ENCODE results near the gene NPB. TPM values are rescaled to one million over a fixed set of nuclear protein-coding genes. Genes with fewer than 3 reads are reported as not detected.

The NPB gene
- total RNA-seq, 1 donor from 2014 or later = 4.7 TPM

- H3K4me3 ChIP-seq = no peak overlapping the region
- H3K27ac ChIP-seq = no peak overlapping the region
- no peaks in the 10 kb centered on the region for H3K36me3 ChIP-seq
- no peak for TF ChIP-seq POLR2AphosphoS5 (IDR thresholded peaks at IDR 0.05; ENCODE audit: insufficient read depth in 1 of 2, low read depth in 1 of 2)
- TF ChIP-seq CTCF (IDR thresholded peaks at IDR 0.05) = no peak
- TF ChIP-seq POLR2A (IDR thresholded peaks at IDR 0.05) = no peak
- intact Hi-C loops (cut with DNase I) = no loop called here
- no peaks in the 10 kb centered on the region for H3K27me3 ChIP-seq
- DNase-seq (ENCODE audit: extremely low spot score in 2 of 2) = no peak
- H3K4me1 ChIP-seq = peaks cover 41% of the 10 kb centered on the region
- H3K9me3 ChIP-seq = no peaks in the 10 kb centered on the region
Measured at GRCh38 chr17:81929253-81930141, 27.5 kb downstream of the NPB start.

- intact Hi-C loops (cut with DNase I) = no loop called here
- TF ChIP-seq CTCF (IDR thresholded peaks at IDR 0.05) (no peak), POLR2A (IDR thresholded peaks at IDR 0.05) (no peak), POLR2AphosphoS5 (IDR thresholded peaks at IDR 0.05; ENCODE audit: insufficient read depth in 1 of 2, low read depth in 1 of 2) (no peak)
- Histone ChIP-seq H3K4me3 (no peak overlapping the region), H3K27me3 (no peaks in the 10 kb centered on the region), H3K36me3 (no peaks in the 10 kb centered on the region), H3K27ac (no peak overlapping the region), H3K9me3 (no peaks in the 10 kb centered on the region), H3K4me1 (peaks cover 32% of the 10 kb centered on the region)
- DNase-seq (ENCODE audit: extremely low spot score in 2 of 2) = no peak
Measured at GRCh38 chr17:81930142-81931125, 28.4 kb downstream of the NPB start.

- no peak overlapping the region for H3K27ac ChIP-seq
- no peaks in the 10 kb centered on the region for H3K36me3 ChIP-seq
- H3K27me3 ChIP-seq = no peaks in the 10 kb centered on the region
- H3K9me3 ChIP-seq = no peaks in the 10 kb centered on the region
- DNase-seq (ENCODE audit: extremely low spot score in 2 of 2) = no peak
- H3K4me3 ChIP-seq = no peak overlapping the region
- H3K4me1 ChIP-seq = peaks cover 26% of the 10 kb centered on the region
- TF ChIP-seq POLR2AphosphoS5 (IDR thresholded peaks at IDR 0.05; ENCODE audit: insufficient read depth in 1 of 2, low read depth in 1 of 2) = no peak
- no peak for TF ChIP-seq POLR2A (IDR thresholded peaks at IDR 0.05)
- intact Hi-C loops (cut with DNase I) = no loop called here
Measured at GRCh38 chr17:81931189-81931556, 29.1 kb downstream of the NPB start.

GRCh38 chr17:81931557-81932332 lies 29.7 kb downstream of the NPB start:
- intact Hi-C loops (cut with DNase I) = no loop called here
- Histone ChIP-seq H3K36me3 (no peaks in the 10 kb centered on the region), H3K4me1 (peaks cover 29% of the 10 kb centered on the region), H3K27me3 (no peaks in the 10 kb centered on the region), H3K9me3 (no peaks in the 10 kb centered on the region), H3K27ac (no peak overlapping the region), H3K4me3 (no peak overlapping the region)
- TF ChIP-seq POLR2A (IDR thresholded peaks at IDR 0.05) (no peak), CTCF (IDR thresholded peaks at IDR 0.05) (no peak), POLR2AphosphoS5 (IDR thresholded peaks at IDR 0.05; ENCODE audit: insufficient read depth in 1 of 2, low read depth in 1 of 2) (no peak)
- no peak for DNase-seq (ENCODE audit: extremely low spot score in 2 of 2)

Measured in vagina (tissue), 2 donors.